Coronary artery (tissue), 2 donors: ENCODE data around the gene MTMR4.
"Not testable (repeated sequence)": the region's sequence is repeated elsewhere in the genome, so short reads cannot be mapped to it uniquely, and the experiment has no call there.

Source experiments
- DNase-seq: peaks from one replicate; pipeline ENCODE4 v3.0.0-alpha.2; 2017; ENCODE audit warnings: low spot score
- H3K27ac ChIP-seq, 2 donors: fragments of 200-600 bp; sonication (generic); one replicate each; pipeline ENCODE4 v1.5.1; 2016 to 2019
- H3K4me3 ChIP-seq: fragments of 200-600 bp; sonication (generic); 2 replicates; pipeline ENCODE4 v1.5.1; 2016; ENCODE audit warnings: mild to moderate bottlenecking, moderate library complexity
- TF ChIP-seq, protein P1 (sequence below): fragments of 200-600 bp; sonication (generic); IDR thresholded peaks from one replicate; pipeline ENCODE4 v1.5.1; 2019; ENCODE audit warnings: antibody characterized with exemption

The MTMR4 gene

DNA sequence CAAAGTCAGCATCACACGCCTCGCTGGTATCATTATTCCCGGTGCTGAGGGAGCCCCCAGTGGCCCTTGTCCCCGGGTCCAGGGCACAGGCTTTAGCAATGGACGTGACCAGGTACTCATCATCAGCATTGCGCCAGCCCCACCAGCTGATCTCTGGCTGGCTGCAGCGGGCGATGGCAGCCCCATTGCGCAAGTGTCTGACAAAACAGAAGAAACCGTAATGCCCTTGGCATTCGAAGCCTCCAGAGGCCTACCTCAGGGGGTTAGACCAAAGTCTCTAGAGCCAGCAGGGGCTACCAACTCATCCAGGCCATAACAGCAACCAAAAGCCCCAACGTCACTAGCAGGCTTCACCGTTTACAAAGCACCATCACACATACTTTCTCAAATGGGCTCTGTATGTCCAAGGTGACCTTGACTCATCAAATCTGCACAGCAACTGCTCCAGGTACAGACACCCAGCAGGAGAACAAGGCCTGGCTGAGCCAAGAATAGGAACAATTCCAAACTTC is 7.3 kb downstream of the MTMR4 start:
- H3K4me3 ChIP-seq: no peak overlapping the region
- no peak overlapping the region for H3K27ac ChIP-seq
- TF ChIP-seq, protein P1, sequence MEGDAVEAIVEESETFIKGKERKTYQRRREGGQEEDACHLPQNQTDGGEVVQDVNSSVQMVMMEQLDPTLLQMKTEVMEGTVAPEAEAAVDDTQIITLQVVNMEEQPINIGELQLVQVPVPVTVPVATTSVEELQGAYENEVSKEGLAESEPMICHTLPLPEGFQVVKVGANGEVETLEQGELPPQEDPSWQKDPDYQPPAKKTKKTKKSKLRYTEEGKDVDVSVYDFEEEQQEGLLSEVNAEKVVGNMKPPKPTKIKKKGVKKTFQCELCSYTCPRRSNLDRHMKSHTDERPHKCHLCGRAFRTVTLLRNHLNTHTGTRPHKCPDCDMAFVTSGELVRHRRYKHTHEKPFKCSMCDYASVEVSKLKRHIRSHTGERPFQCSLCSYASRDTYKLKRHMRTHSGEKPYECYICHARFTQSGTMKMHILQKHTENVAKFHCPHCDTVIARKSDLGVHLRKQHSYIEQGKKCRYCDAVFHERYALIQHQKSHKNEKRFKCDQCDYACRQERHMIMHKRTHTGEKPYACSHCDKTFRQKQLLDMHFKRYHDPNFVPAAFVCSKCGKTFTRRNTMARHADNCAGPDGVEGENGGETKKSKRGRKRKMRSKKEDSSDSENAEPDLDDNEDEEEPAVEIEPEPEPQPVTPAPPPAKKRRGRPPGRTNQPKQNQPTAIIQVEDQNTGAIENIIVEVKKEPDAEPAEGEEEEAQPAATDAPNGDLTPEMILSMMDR: no peak
- no peak for DNase-seq

DNA sequence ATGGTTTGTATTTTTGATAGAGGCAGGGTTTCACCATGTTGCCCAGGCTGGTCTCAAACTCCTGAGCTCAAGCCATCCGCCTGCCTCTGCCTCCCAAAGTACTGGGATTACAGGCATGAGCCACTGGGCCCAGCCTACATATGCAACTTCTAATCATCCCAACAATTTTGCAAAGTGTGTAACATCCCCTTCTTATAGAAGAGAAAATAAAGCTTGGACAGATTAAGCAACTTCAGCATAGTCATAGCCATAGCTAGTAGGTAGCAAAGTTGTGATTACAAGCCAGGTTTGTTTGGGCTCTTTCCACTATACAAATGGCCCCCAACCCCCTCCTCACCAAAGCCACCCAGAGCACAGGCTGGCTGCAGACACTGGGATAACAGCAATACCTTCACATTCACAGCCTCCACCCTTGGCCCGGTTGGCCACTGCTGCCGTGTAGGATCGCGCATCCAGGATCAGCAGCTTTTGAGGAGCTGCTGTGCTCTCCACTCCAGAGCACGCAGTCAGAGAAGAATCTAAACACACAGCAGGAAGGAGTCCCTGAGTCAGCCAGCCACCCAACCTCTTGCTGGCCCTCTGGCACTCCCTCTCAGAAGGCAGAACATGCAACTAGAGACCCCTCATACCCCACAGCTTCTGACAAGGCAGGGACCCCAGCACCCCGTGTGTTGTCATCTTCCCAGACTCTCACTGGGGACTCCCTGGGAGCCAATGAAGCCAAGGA is 7.9 kb downstream of the MTMR4 start:
- Histone ChIP-seq H3K4me3 (no peak overlapping the region), H3K27ac (no peak overlapping the region)
- no peak for DNase-seq
- TF ChIP-seq, protein P1: no peak

DNA sequence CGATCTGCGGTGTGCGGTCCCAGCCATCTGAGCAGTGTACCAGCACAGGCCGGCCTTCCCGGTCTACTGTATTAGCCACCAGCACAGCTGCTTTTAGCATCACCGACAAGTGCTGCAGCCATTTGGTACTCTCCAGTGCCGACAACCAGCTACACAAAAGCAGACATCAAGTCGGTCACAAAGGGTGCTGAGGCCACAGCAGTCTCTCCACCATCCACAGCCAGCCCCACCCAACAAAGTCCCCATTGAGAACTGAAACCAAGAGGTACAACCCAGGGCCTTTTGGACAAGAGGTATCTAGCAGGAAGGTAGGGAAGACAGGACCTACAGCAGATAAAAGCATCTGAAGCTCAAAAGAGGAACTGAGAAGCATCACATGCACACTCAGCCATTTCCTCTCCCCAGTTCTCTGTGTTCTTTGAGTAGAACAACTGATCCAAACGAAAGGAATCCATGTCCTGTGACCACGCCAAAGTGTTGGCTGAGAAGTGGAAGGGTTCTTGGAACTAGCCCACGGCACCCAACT is 9.5 kb downstream of the MTMR4 start:
- no peak overlapping the region for H3K27ac ChIP-seq
- H3K4me3 ChIP-seq: no peak overlapping the region
- DNase-seq: no peak
- TF ChIP-seq, protein P1: no peak

DNA sequence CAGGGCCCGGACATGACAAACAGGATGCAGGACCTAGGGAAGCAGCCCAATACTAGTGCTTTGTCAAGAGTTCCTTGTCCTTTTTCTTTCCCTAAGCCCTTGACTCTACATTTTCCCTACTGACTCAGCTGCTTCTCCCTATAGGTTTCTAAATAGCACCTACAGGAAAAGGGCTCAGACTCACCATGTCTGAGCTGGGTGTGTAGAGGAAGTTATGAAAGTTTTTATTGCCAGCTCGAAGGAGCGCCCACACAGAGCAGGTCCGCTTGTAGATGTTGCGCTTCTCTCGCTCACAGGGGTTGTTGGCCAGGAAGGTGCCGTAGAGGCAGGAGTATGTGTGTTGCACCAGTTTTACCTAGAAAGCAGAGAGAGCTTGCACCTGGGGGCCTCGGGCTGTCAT is 10.6 kb downstream of the MTMR4 start:
- no peak for DNase-seq
- TF ChIP-seq, protein P1: no peak
- Histone ChIP-seq H3K4me3 (no peak overlapping the region), H3K27ac (no peak overlapping the region)

DNA sequence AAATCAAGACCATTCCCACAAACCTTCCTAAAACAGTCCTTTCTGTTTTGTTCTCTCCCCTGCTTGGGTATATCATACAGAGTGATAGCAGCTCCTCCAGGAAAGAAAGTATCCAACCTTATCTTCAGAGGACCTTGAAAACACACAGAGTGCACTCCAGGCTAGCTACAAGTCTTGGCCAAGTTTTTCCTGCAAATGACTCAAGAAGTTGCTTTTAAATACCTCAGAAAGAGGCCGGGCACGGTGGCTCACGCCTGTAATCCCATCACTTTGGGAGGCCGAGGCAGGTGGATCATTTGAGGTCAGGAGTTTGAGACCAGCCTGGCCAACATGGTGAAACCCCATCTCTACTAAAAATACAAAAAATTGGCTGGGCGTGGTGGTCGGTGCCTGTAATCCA is 11.3 kb downstream of the MTMR4 start:
- not testable (repeated sequence) for H3K27ac ChIP-seq, H3K4me3 ChIP-seq, DNase-seq

DNA sequence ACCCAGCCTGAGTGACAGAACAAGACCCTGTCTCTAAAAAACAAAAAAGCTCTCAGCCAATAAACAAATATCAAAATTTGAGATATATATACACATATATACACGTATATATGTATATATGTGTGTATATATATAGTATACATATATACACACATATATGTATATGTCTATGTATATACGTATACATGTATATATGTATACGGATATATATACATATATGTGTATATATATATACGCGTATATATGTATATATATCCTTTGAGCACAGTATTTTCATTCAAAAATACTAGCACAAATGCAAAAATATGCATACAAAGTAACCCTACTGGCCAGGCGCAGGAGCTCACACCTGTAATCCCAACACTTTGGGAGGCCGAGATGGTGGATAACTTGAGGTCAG is 13.0 kb downstream of the MTMR4 start:
- Histone ChIP-seq H3K27ac (no peak overlapping the region), H3K4me3 (no peak overlapping the region)
- no peak for DNase-seq
- TF ChIP-seq, protein P1: no peak

DNA sequence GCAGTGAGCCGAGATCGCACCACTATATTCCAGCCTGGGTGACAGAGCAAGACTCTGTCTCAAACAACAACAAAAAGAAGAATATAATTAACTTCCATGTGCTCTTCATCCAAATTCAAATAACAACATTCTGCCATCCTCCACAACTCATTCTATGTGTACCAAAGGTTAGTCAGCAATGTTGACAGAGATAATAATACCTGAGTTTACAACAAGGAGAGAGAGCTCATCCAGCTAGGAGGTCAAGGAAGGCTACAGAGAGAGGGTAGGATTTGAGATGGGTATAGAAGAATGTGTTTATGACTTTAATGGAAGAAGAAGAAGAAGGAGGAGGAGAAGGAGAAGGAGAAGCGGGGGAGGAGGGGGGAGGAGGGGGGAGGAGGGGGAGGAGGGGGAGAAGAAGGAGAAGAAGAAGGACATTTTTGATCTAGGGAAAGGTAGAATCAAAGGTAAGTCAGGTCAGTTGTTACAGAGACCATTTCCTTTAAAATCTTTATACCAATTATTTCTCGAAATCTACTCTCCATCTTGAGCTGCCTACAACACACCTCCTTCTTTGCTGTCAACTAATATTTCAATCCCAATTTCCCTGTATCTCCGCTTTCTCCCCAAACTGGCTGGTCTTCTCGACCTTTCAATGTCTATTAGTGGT is 16.1 kb downstream of the MTMR4 start:
- Histone ChIP-seq H3K4me3 (no peak overlapping the region), H3K27ac (no peak overlapping the region)
- no peak for DNase-seq
- TF ChIP-seq, protein P1: no peak
